Vagina (tissue), 2 donors: ENCODE data around the gene HCN4.

Source experiments
- POLR2A ChIP-seq, 2 donors: fragments of 450-650 bp; IDR thresholded peaks; one replicate each; pipeline ENCODE4 v1.6.1; 2017; ENCODE audit warnings: antibody characterized with exemption in 2 of 2, mild to moderate bottlenecking in 2 of 2, moderate library complexity in 2 of 2
- POLR2AphosphoS5 ChIP-seq, 2 donors: sonication (generic); formaldehyde crosslinking; IDR thresholded peaks; one replicate each; pipeline ENCODE4 v1.9.0; 2017; ENCODE audit warnings: antibody characterized with exemption in 2 of 2, mild to moderate bottlenecking in 2 of 2, low read depth in 1 of 2; ENCODE audit not compliant: insufficient read depth in 1 of 2
- TF ChIP-seq, protein P1 (sequence below), 3 experiments: fragments of 450-650 bp in 2 of 3; fragments of 200-600 bp in 1 of 3; sonication (generic) in 1 of 3; IDR thresholded peaks; one replicate each; pipeline ENCODE4 v1.5.1; 2017 to 2019; ENCODE audit warnings: antibody characterized with exemption in 3 of 3, mild to moderate bottlenecking in 2 of 3, moderate library complexity in 2 of 3

DNA sequence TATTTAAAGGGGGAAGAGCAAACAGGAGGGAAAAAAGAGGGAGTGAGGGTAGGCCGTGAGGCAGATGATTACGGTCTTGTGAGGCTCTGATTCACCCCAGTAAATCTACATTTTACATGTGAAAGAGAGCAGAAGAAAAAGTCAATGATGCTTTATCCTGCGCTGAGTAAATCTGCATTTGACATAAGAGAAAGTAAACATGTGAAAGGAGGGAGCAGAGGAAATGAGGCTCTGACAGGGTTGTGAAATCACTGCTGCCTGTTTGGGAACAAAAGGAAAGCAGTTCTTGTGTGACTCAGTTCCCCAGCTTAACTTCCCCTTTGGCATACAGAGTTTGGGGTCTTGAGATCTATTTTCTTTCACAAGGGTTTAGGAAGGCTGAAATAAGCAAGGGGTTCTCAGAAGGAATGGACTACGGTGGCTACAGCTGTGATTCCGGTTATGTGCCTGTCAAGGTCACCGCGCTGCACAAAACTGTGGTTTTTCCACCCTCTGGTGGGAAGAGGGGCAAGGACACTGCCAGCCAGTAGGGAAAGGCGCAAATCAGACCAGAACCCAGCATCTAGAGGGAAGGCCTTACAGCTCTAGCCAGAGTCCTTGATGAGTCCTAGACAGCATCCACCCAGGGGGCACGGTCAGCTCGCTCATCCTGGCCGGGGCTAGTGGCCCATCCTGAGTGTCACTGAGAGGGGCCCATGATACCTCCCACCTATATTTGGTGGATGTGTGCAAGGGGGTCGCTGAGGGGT, 18.9 kb upstream of the HCN4 start:
- TF ChIP-seq POLR2A (IDR thresholded peaks at IDR 0.05): no peak
- no peak for TF ChIP-seq POLR2AphosphoS5 (IDR thresholded peaks at IDR 0.05; ENCODE audit: insufficient read depth in 1 of 2, low read depth in 1 of 2)
- TF ChIP-seq, protein P1, sequence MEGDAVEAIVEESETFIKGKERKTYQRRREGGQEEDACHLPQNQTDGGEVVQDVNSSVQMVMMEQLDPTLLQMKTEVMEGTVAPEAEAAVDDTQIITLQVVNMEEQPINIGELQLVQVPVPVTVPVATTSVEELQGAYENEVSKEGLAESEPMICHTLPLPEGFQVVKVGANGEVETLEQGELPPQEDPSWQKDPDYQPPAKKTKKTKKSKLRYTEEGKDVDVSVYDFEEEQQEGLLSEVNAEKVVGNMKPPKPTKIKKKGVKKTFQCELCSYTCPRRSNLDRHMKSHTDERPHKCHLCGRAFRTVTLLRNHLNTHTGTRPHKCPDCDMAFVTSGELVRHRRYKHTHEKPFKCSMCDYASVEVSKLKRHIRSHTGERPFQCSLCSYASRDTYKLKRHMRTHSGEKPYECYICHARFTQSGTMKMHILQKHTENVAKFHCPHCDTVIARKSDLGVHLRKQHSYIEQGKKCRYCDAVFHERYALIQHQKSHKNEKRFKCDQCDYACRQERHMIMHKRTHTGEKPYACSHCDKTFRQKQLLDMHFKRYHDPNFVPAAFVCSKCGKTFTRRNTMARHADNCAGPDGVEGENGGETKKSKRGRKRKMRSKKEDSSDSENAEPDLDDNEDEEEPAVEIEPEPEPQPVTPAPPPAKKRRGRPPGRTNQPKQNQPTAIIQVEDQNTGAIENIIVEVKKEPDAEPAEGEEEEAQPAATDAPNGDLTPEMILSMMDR (IDR thresholded peaks at IDR 0.05): no peak
